Non-pigmented ciliary epithelial cell (primary cell): ENCODE measurements around the gene CYB561D1.

ENCODE experiments used
- DNase-seq: peaks from one replicate; pipeline ENCODE4 v3.0.0-alpha.2; 2010; ENCODE audit warnings: low read depth

Gene CYB561D1

GRCh38 chr1:109481646-109482045, 12.2 kb upstream of the CYB561D1 start:
- DNase-seq: no peak

GRCh38 chr1:109482242-109482641, 11.7 kb upstream of the CYB561D1 start:
- no peak for DNase-seq

DNA sequence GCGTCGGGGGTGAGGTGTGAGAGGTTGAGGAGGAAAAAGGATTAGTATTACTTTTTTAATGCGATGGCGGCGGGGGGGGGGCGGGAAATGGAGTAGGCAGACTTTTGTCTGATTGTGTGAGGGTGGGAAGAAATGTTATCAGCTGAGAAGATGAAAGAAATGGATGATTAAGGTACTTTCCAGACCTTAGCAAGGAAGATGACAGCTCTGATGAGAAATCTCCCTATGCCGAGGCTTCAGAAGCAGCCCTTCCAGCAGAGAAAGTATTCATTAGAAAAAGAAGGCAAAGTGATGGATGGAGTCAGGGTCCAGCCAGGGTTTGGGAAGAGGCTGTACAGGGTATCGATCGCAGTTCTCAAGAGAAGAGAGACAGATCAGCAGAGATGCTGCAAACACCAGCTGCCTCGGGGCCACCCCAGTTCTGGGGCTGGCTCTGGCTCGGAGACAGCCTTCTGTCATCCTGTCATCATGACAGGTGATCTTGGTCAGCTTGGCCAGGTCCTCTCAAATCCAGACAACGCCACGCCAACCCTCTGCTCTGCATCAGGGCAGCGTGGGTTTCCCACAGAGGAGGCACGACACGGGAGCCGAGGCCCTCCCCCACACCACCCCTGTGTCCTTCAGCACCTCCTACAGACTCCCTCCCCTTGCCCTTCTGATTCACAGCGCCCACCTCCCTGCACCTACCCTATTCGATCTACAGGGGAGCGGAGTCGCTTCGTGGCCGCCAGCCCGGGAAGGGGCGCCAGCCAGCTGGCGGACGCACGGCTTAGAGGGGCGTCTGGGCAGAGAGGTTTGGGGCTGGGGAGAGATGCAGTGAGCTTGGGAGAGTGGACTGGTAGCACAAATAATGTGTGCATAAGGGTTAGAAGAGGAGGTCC, 10.9 kb upstream of the CYB561D1 start:
- DNase-seq: no peak

- DNase-seq: no peak
Observed at GRCh38 chr1:109483672-109484518, 10.0 kb upstream of the CYB561D1 start, which contains the start of gene ATXN7L2. TSS of gene ATXN7L2 (plus strand) at chr1:109483905. CDS start at chr1:109483954, 49 bp downstream.

DNA sequence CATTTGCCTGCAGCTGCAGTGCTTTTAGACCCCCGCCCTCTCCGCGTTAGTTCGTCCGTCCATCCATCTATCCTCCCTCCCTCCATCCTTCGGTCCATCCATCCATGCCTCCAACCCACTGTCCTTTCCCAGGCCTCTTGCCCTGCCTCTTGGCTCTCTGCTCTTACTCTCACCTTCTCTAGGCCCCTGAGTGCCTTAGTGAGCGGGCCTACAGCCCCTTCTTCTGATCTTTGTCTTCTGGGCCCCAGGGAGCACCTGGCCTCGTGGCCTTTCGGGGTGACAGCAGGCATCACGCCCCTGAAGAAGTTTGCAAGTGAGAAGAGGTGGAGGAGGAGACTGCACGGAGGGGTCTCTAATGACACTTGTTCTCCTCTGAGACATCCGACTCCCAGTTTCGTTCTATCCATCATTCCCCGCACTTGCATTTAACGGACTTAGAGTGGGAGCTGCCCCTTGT, 9.3 kb upstream of the CYB561D1 start:
- DNase-seq: no peak

- no peak for DNase-seq
Observed at GRCh38 chr1:109485001-109485400, 8.9 kb upstream of the CYB561D1 start.

- no peak for DNase-seq
Observed at GRCh38 chr1:109487261-109487660, 6.6 kb upstream of the CYB561D1 start.

DNA sequence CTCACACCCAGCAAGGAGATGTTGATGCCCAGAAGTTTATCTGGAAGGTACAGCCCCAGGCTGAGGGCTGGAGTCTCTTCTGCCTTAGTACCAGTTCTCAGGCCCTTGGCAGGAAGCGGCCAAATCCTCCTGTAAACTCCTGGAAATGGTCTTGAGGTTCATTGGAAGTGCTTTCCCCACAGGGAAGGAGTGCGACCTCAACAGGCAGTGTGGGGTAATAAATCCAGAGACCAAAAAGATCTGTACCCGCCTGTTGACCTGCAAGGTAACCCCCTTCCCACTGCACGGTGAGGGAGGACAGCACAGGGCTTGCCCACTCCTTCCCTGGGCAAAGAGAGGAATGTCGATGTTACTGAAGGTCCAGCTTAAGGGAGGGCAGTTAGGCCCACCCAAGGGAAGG, 5.7 kb upstream of the CYB561D1 start:
- no peak for DNase-seq

DNA sequence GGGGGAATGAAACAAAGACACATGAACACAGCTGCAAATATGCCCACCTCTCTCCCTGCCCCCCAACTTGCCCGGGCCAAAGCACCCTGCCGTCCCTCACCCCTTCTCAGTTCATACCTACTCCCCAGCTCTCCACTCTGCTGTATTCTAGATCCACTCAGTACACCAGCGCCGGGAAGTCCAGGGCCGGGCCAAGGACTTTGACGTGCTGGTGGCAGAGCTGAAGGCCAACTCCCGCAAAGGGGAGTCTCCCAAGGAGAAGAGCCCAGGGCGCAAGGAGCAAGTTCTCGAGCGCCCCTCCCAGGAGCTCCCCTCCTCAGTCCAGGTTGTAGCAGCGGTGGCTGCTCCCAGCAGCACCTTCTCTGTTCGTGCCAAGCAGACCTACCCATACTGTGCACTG, 5.2 kb upstream of the CYB561D1 start:
- DNase-seq: no peak

DNA sequence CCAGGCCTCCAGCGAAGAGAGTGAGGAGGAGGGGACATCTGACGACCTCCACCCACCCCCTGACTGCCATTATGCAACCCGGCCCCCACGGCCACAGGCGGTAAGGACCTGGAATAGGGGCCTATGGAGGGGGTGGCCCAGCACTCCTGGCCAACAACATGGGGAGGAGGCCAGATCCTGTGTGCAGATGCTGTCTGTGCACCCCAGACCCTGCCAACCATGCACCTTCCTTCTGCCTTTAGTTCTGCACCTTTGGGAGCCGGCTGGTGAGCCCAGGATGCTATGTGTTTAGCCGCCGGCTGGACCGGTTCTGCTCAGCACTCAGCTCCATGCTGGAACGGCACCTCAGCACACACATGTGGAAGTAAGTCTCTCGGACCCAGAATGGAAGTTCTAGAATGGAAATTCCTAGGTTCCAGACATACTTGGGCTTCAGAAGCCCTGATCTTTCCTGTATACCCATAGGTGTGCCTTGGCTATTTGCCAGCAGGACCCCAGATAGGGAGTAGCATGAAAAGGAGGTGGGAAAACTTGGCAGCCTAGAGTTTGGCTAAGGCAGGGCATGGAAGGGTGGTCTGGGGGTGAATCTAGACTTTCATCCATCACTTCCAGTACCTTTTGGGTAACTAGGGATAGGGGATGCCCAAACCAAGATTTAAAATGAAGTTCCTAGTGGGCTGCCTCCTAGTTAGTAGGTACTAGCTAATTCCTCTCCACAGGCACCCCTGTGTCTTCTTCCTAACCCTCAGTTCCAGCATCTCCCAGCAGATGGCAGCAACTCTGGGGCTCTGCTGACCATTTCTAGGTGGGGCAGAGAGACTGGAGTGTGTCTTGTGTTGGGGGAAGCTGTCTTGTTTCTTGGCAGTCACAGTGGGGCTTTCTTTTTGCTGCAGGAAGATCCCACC, 3.6 kb upstream of the CYB561D1 start:
- DNase-seq: no peak

DNA sequence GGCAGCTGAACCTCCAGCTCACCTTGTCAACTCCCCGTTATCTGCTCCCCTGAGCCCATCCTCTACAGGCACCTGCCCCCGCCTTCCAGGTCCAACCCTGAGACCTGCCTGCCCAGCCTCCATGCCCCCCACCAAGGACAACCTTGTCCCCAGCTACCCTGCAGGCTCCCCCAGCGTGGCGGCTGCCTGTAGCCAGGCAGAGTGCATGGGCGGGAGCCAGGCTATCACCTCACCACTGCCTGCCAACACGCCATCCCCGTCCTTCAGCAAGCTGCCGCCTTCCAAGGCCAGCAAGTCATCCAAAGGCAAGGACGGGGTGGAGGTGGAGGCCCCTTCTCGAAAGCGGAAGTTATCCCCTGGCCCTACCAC, 3.0 kb upstream of the CYB561D1 start:
- DNase-seq: no peak

- DNase-seq: no peak
Observed at GRCh38 chr1:109491372-109491771, 2.5 kb upstream of the CYB561D1 start.

GRCh38 chr1:109492779-109493178, 1.1 kb upstream of the CYB561D1 start:
- DNase-seq: no peak

DNA sequence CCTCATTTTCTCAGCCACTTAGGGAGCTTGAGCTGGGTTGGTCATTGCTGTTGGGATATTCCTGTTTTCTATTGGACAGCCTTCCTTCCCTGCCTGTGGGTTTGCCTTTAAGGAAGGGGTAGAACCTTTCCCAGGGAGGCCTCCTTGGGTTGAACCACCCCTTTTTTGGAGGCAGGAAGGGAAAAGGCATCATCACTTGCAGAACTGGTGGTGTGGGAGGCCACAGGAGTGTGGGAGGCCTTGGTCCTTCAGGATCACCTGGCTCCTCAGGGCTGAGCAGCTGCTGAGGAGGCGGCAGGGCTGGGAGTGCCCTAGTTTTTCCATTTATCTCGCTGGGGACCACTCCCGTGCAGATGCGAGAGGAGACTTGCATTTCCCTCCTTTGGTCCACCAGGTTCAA, 667 bp upstream of the CYB561D1 start:
- no peak for DNase-seq

DNA sequence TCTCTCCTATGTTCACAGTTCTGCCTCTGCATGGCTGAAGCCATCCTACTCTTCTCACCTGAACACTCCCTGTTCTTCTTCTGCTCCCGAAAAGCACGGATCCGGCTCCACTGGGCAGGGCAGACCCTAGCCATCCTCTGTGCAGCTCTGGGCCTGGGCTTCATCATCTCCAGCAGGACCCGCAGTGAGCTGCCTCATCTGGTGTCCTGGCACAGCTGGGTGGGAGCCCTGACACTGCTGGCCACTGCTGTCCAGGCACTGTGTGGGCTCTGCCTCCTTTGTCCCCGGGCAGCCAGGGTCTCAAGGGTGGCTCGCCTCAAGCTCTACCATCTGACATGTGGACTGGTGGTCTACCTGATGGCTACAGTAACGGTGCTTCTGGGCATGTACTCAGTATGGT, 1.8 kb downstream of the CYB561D1 start:
- no peak for DNase-seq

- DNase-seq: no peak
Observed at GRCh38 chr1:109497449-109498160, 3.7 kb downstream of the CYB561D1 start.

DNA sequence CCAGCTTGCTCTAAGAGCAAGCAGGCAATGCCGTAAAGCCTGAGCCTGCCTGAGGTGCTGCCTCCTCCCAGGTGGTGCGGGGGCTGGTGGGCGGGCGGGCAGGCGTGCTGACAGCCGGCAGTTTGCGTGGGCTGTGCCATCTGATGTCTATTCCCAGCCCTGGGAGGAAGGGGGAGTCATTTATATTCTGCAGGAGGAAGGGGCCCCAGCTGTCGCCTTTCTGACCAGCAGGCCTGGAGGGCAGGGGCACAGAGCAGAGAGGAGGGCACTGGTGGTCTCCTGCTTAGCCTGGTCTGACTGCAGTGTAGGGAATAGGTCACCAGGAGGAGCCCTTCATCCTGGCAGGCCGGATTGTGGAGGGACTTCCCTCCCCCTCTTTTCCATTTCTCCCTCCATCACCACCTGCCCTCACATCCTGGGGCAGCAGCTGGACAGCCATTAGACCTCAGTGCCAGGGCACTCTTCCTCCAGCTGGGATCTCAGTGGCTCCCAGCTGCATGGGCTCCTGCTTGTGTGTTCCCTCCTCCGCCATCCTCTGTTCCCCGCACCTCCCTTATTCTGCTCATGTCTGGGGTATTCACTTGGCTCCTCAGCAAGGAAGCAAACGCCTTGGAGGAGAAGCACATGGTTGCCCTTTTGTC, 4.4 kb downstream of the CYB561D1 start:
- no peak for DNase-seq

GRCh38 chr1:109499081-109499480, 5.2 kb downstream of the CYB561D1 start:
- no peak for DNase-seq

- DNase-seq: no peak
Observed at GRCh38 chr1:109499661-109500536, 6.0 kb downstream of the CYB561D1 start.

DNA sequence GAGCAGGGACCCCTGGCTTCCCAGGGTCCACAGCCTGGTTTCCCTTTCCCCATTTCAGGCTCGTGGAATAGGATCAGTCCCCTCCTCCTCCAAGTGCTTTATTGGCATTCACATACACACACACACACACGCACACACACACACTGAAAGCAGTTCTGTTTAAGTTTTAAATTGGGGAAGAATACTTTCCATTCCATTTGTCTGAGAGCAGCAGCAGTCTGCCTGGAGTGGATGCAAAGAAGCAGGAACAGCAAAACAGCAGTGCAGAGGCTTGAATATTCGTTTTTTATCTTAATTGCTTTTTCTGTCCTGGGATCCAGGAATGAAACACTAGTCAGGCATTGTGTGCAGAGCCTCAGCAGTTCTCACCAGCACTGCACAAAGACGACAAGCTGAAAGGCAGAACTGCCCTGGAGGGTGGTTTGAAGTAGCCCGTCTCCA, 7.1 kb downstream of the CYB561D1 start:
- no peak for DNase-seq
